ENCODE results near the gene KIF16B. TPM values are rescaled to one million over a fixed set of nuclear protein-coding genes. Genes with fewer than 3 reads are reported as not detected.

The KIF16B gene
- total and polyA plus RNA-seq, 9 of the 15 experiments (the other 6 are each of a cell fraction or from before 2014, with no cell fraction given), result 1.00 to 10.6 (median 8.5) TPM

DNA sequence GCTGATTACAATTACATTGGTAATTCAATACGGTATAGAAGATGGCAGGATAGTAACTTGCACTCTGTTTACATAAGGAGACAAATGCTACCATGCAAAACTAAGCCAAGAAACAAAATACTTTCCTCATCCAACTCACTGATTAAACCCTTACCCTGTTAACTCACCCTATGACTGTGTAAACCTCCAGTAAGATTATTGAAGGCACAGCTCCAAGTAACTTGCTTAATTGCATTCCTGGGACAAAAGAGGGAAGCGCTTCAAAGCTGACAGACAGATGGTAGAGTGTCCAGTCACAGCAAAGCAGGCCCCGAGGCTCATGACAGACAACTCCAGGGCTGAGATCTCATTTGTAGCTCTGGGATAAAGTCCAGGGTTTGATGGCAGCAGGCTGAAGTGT lies 6.9 kb upstream of the KIF16B start:
- intact Hi-C loops (cut with micrococcal nuclease), result no loop called here
- ATAC-seq, result no peak
- no peaks in the 10 kb centered on the region; a peak in 1 of 5 replicates for H3K27me3 ChIP-seq (ENCODE audit: control insufficient read depth in 2 of 2, insufficient read depth in 2 of 2, low read length in 2 of 2)
- POLR2A ChIA-PET, result interaction anchor here (0.5 kb wide), 1 partner anchor 755 kb away, joined by 3 read pairs; no protein-coding TSS in a partner anchor
- H4K20me1 ChIP-seq (replicated peaks; ENCODE audit: control insufficient read depth, insufficient read depth, low read length), result no peaks in the 10 kb centered on the region
- TF ChIP-seq SMARCB1 (IDR thresholded peaks at IDR 0.05; ENCODE audit: insufficient read length, low read depth) (no peak), TEAD1 (CRISPR knock-in tag; IDR thresholded peaks at IDR 0.05) (no peak)
- no peak for FAIRE-seq
- H3K79me2 ChIP-seq (ENCODE audit: control insufficient read depth, insufficient read depth, low read length), result no peaks in the 10 kb centered on the region
- H2AFZ ChIP-seq (ENCODE audit: low read depth, low read length), result no peak overlapping the region
- H3K9me1 ChIP-seq (ENCODE audit: control insufficient read depth, insufficient read depth, low read length), result no peaks in the 10 kb centered on the region
- no peak overlapping the region for H3K9ac ChIP-seq (ENCODE audit: insufficient read depth in 1 of 2, low read depth in 2 of 2, low read length in 2 of 2)
- no peak overlapping the region for H3K4me3 ChIP-seq
- no peak overlapping the region for H3K4me2 ChIP-seq (ENCODE audit: insufficient read depth, low read length)
- H3K4me1 ChIP-seq (replicated peaks in 1 of 2; ENCODE audit: control insufficient read depth in 2 of 2, insufficient read depth in 2 of 2, low read length in 2 of 2), result peaks cover 0 to 10% of the 10 kb centered on the region in 2 experiments; a peak in 1 of 5 replicates
- H3K9me3 ChIP-seq (replicated peaks; ENCODE audit: control insufficient read depth, insufficient read depth, low read depth, low read length), result no peaks in the 10 kb centered on the region
- in situ Hi-C loops (cut with MboI), result no loop called here
- CTCF ChIA-PET (ENCODE audit: low intra/inter-chr PET ratio), result no interaction called here
- no TSS peak for BruUV-seq (replicated peaks)
- WGBS (ENCODE audit: insufficient coverage, low coverage, missing lambda C conversion rate), result 25% methylated on average over 3 of the region's 3 CpGs
- no peak for DNase-seq (ENCODE audit: extremely low read depth in 1 of 4, low spot score in 3 of 4)
- H3K27ac ChIP-seq (ENCODE audit: extremely low read depth, low read depth, low read length), result no peak overlapping the region
- no peaks in the 10 kb centered on the region for H3K36me3 ChIP-seq (ENCODE audit: control insufficient read depth, insufficient read depth, low read length)

GRCh38 chr20:16576219-16576618 lies 3.0 kb upstream of the KIF16B start:
- Histone ChIP-seq H3K79me2 (ENCODE audit: control insufficient read depth, insufficient read depth, low read length) (peaks cover 21% of the 10 kb centered on the region), H3K9me3 (replicated peaks; ENCODE audit: control insufficient read depth, insufficient read depth, low read depth, low read length) (no peaks in the 10 kb centered on the region), H3K27ac (ENCODE audit: extremely low read depth, low read depth, low read length) (no peak overlapping the region), H4K20me1 (replicated peaks; ENCODE audit: control insufficient read depth, insufficient read depth, low read length) (no peaks in the 10 kb centered on the region), H3K4me3 (peak overlapping the region; percentile 75; the same call in 1 of the 2 replicates), H2AFZ (ENCODE audit: low read depth, low read length) (peak overlapping the region; percentile 88), H3K9me1 (ENCODE audit: control insufficient read depth, insufficient read depth, low read length) (no peaks in the 10 kb centered on the region), H3K36me3 (ENCODE audit: control insufficient read depth, insufficient read depth, low read length) (no peaks in the 10 kb centered on the region), H3K4me1 (replicated peaks in 1 of 2; ENCODE audit: control insufficient read depth in 2 of 2, insufficient read depth in 2 of 2, low read length in 2 of 2) (peaks cover 0 to 16% of the 10 kb centered on the region in 2 experiments; a peak in 3 of 5 replicates), H3K4me2 (ENCODE audit: insufficient read depth, low read length) (peak overlapping the region; percentile 81), H3K9ac (ENCODE audit: insufficient read depth in 1 of 2, low read depth in 2 of 2, low read length in 2 of 2) (peak overlapping the region; percentile 64 to 66; a peak in 2 of 4 replicates), H3K27me3 (ENCODE audit: control insufficient read depth in 2 of 2, insufficient read depth in 2 of 2, low read length in 2 of 2) (no peaks in the 10 kb centered on the region)
- no TSS peak for BruUV-seq (replicated peaks)
- peak; percentile 83 for FAIRE-seq
- peak; percentile 75 for ATAC-seq
- WGBS (ENCODE audit: insufficient coverage, low coverage, missing lambda C conversion rate), result 5% methylated on average over 6 of the region's 8 CpGs
- TF ChIP-seq, protein P1, sequence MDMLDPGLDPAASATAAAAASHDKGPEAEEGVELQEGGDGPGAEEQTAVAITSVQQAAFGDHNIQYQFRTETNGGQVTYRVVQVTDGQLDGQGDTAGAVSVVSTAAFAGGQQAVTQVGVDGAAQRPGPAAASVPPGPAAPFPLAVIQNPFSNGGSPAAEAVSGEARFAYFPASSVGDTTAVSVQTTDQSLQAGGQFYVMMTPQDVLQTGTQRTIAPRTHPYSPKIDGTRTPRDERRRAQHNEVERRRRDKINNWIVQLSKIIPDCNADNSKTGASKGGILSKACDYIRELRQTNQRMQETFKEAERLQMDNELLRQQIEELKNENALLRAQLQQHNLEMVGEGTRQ (CRISPR knock-in tag; IDR thresholded peaks at IDR 0.05), result peak; percentile 83
- TF ChIP-seq CEBPG (CRISPR knock-in tag; IDR thresholded peaks at IDR 0.05) (no peak), CEBPG (tag; conservative IDR thresholded peaks at IDR 0.05 in 1 of 2, IDR thresholded peaks at IDR 0.05 in 1 of 2) (no peak), L3MBTL2 (IDR thresholded peaks at IDR 0.05) (0 out of 2 replicates have a peak, but pooled peaks have one; percentile 15), RAD51 (IDR thresholded peaks at IDR 0.05; ENCODE audit: borderline replicate concordance, low read depth) (peak; percentile 65), SLC30A9 (CRISPR knock-in tag; IDR thresholded peaks at IDR 0.05) (no peak), FOSL1 (tag; conservative IDR thresholded peaks at IDR 0.05) (no peak), YY1 (IDR thresholded peaks at IDR 0.05; ENCODE audit: borderline replicate concordance in 1 of 3, control insufficient read depth in 1 of 3, extremely low read depth in 1 of 3, insufficient read depth in 3 of 3, insufficient read length in 1 of 3, insufficient replicate concordance in 2 of 3, low read depth in 1 of 3, low read length in 2 of 3) (peak in 1 of 3 experiments; percentile 42)
- TF ChIP-seq, protein P2, sequence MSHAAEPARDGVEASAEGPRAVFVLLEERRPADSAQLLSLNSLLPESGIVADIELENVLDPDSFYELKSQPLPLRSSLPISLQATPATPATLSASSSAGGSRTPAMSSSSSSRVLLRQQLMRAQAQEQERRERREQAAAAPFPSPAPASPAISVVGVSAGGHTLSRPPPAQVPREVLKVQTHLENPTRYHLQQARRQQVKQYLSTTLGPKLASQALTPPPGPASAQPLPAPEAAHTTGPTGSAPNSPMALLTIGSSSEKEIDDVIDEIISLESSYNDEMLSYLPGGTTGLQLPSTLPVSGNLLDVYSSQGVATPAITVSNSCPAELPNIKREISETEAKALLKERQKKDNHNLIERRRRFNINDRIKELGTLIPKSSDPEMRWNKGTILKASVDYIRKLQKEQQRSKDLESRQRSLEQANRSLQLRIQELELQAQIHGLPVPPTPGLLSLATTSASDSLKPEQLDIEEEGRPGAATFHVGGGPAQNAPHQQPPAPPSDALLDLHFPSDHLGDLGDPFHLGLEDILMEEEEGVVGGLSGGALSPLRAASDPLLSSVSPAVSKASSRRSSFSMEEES (CRISPR knock-in tag; IDR thresholded peaks at IDR 0.05), result peak; percentile 14; the same call in 1 of the 2 replicates
- TF ChIP-seq, protein P3, sequence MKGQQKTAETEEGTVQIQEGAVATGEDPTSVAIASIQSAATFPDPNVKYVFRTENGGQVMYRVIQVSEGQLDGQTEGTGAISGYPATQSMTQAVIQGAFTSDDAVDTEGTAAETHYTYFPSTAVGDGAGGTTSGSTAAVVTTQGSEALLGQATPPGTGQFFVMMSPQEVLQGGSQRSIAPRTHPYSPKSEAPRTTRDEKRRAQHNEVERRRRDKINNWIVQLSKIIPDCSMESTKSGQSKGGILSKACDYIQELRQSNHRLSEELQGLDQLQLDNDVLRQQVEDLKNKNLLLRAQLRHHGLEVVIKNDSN (CRISPR knock-in tag; IDR thresholded peaks at IDR 0.05), result peak; percentile 69
- DNase-seq (ENCODE audit: extremely low read depth in 1 of 4, low spot score in 3 of 4), result peak; percentile 30 to 75 (median 48)
- POLR2A ChIA-PET, result no interaction called here
- in situ Hi-C loops (cut with MboI), result no loop called here
- intact Hi-C loops (cut with micrococcal nuclease), result no loop called here
- CTCF ChIA-PET (ENCODE audit: low intra/inter-chr PET ratio), result no interaction called here
